ENCODE measurements around the gene AKAP13.

The AKAP13 gene

GRCh38 chr15:85690561-85691231, 310.3 kb downstream of the AKAP13 start:
- no peak for DNase-seq

- DNase-seq, result no peak
These were observed 311.2 kb downstream of the AKAP13 start for GRCh38 chr15:85691350-85692240.

GRCh38 chr15:85692321-85692720, 311.9 kb downstream of the AKAP13 start:
- DNase-seq, result no peak

GRCh38 chr15:85692873-85693272, 312.5 kb downstream of the AKAP13 start:
- no peak for DNase-seq

GRCh38 chr15:85693277-85693676, 312.9 kb downstream of the AKAP13 start:
- DNase-seq, result no peak

- DNase-seq, result no peak
These were observed 313.7 kb downstream of the AKAP13 start for GRCh38 chr15:85694091-85694490.

GRCh38 chr15:85700767-85701166, 320.4 kb downstream of the AKAP13 start:
- DNase-seq, result no peak

- no peak for DNase-seq
These were observed 322.1 kb downstream of the AKAP13 start for GRCh38 chr15:85702321-85703101.

- DNase-seq, result no peak
These were observed 323.7 kb downstream of the AKAP13 start for GRCh38 chr15:85704066-85704465.

GRCh38 chr15:85704720-85705429, 324.5 kb downstream of the AKAP13 start:
- no peak for DNase-seq

GRCh38 chr15:85706779-85707518, 326.5 kb downstream of the AKAP13 start:
- no peak for DNase-seq

GRCh38 chr15:85707519-85708338, 327.3 kb downstream of the AKAP13 start:
- DNase-seq, result no peak

GRCh38 chr15:85708402-85708941, 328.1 kb downstream of the AKAP13 start:
- DNase-seq, result no peak

- DNase-seq, result no peak
These were observed 328.8 kb downstream of the AKAP13 start for GRCh38 chr15:85709250-85709649.

- DNase-seq, result no peak
These were observed 330.0 kb downstream of the AKAP13 start for GRCh38 chr15:85710340-85710842.

- no peak for DNase-seq
These were observed 331.3 kb downstream of the AKAP13 start for GRCh38 chr15:85711580-85712192.

GRCh38 chr15:85716261-85716660, 335.9 kb downstream of the AKAP13 start:
- no peak for DNase-seq

GRCh38 chr15:85717212-85717611, 336.8 kb downstream of the AKAP13 start:
- DNase-seq, result no peak

GRCh38 chr15:85718271-85718971, 338.0 kb downstream of the AKAP13 start:
- DNase-seq, result no peak
